Measurements from ENCODE around the gene GGT7. TPM values are rescaled to one million over a fixed set of nuclear protein-coding genes. Genes with fewer than 3 reads are reported as not detected.

The GGT7 gene
- total RNA-seq, 3 donors from 2014 or later, result 14.4 to 24.6 (median 20.3) TPM

DNA sequence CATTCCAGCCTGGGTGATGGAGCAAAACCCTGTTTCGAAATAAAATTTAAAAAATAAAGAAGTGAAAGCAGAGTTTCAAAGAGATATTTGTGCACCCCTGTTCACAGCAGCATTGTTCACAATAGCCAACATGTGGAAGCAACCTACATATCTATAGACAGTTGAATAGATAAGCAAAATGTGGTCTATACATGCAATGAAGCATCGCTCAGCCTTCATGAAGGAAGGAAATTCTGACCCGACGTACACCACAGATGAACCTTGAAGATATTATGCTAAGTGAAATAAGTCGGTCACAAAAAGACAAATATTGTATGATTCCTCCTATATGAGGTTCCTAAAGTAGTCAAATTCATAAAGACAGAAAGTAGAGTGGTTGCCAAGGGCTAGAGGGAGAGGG lies 40.7 kb downstream of the GGT7 start:
- no peak for ATAC-seq
- intact Hi-C loops (cut with DNase I, micrococcal nuclease), result no loop called here

DNA sequence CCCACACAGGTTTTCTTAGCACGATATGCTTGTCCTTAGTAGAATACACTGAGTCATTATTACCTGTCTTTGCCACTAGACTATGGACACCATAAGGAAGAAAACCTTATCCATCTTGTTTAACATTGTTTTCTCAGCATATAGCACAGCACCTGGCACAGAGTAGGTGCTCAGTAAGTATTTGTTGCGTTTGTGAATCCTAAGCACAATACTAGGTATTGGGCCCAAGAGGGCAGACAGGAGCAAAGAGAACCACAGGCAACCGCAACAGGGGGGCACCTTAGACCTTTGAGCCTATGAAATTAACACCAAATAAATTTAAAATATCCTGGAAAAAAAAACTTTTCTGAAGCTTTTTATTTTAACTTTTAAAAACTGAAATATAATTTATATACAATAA lies 43.5 kb downstream of the GGT7 start:
- Histone ChIP-seq H3K36me3 (ENCODE audit: low read depth) (no peaks in the 10 kb centered on the region), H3K4me1 (ENCODE audit: low read depth) (peaks cover 8% of the 10 kb centered on the region), H3K9me3 (no peaks in the 10 kb centered on the region), H3K4me3 (no peak overlapping the region)
- TF ChIP-seq, protein P1, sequence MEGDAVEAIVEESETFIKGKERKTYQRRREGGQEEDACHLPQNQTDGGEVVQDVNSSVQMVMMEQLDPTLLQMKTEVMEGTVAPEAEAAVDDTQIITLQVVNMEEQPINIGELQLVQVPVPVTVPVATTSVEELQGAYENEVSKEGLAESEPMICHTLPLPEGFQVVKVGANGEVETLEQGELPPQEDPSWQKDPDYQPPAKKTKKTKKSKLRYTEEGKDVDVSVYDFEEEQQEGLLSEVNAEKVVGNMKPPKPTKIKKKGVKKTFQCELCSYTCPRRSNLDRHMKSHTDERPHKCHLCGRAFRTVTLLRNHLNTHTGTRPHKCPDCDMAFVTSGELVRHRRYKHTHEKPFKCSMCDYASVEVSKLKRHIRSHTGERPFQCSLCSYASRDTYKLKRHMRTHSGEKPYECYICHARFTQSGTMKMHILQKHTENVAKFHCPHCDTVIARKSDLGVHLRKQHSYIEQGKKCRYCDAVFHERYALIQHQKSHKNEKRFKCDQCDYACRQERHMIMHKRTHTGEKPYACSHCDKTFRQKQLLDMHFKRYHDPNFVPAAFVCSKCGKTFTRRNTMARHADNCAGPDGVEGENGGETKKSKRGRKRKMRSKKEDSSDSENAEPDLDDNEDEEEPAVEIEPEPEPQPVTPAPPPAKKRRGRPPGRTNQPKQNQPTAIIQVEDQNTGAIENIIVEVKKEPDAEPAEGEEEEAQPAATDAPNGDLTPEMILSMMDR (IDR thresholded peaks at IDR 0.05), result no peak
- no peak for DNase-seq
- intact Hi-C loops (cut with DNase I, micrococcal nuclease), result no loop called here
- no peak for ATAC-seq

More for the DNA sequence above, 40.7 kb downstream of the GGT7 start:
- no peaks in the 10 kb centered on the region for H3K4me1 ChIP-seq (ENCODE audit: low read depth)
- H3K9me3 ChIP-seq, result no peaks in the 10 kb centered on the region
- no peaks in the 10 kb centered on the region for H3K36me3 ChIP-seq (ENCODE audit: low read depth)
- TF ChIP-seq, protein P1 (IDR thresholded peaks at IDR 0.05), result no peak
- no peak for DNase-seq
- H3K4me3 ChIP-seq, result no peak overlapping the region

DNA sequence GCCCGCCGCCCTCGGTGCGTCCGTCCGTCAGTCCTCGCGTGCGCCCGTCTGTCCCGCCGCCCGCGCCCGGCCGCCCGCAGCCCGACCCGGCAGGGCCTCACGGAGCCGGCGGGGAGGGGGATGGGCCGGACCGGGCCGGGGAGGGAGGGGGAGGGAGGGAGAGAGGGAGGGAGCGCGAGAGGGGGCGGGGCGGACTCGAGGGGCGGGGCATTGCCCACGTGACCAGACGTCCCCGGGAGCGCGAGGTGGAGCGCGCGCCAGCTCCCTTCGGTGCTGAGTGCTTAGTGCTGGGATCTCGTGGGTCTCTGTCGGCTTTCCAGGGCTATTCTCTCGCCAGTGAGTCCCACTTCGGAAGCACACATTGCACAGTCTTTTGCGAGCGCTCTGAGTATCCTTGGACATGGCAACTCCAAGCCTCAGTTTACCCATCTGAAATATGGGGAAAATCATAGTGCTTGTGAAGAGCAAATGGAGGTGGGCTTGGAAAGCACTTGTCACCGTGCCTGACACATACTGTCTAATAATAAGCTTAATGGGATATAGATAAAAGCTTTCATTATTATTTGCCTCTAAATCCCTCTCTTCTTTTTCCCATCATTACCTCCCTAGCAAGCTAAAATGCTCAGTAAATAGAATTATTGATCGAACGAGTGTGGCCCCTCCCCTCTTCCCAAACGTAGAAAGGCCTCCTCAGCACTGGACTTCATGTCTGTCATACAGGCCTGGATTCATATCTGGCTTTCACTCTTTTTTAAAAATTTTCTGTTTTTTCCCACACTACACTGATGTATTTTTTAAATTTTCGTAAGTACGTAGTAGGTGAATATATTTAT lies 46.9 kb downstream of the GGT7 start, which contains the start of gene NCOA6:
Gene NCOA6, minus strand, starts transcription at position 122 of the 833 bp plus-strand sequence. CDS start 43,296 bp downstream, outside the sequence.
- TF ChIP-seq, protein P1 (IDR thresholded peaks at IDR 0.05), result no peak
- H3K9me3 ChIP-seq, result no peaks in the 10 kb centered on the region
- ATAC-seq, result peak; percentile 89

DNA sequence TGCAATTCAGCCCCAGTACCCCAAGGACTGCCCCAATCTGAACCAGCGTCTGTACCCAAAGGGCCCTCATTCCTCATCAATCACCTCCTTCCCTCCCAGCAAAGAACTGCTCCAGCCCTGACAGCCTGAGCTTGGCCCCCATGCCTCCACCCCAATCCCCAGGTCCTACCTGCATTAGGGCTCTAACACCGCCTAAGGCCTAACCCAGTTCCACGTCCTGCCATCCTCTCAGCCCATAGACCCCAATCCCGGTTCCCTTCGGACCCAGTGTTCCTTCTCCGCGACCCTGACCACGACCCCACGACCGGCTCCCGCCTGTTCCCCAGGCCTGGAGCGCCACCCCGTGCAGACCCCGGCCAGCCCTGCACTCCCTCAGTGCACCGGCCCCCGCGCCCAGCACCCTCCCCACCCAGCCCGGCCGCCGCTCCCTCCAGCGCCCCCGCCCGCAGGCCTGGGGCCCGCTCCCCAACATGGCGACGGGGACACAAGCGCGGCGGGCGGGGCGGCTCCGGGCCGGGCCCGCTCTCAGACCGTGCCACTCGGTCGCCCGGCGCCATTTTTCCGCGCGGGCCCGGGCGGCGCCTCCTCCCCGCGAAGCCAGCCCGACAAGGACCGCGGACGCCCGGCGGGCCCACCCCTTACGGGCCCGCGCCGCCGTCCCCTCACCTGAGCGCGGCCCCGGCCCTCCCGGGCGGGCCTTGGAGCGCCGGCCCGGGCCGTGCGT lies 47.7 kb downstream of the GGT7 start:
- peaks cover 35% of the 10 kb centered on the region for H3K4me1 ChIP-seq (ENCODE audit: low read depth)
- ATAC-seq, result peak; percentile 78
- TF ChIP-seq, protein P1 (IDR thresholded peaks at IDR 0.05), result no peak
- H3K36me3 ChIP-seq (ENCODE audit: low read depth), result no peaks in the 10 kb centered on the region
- no peaks in the 10 kb centered on the region for H3K9me3 ChIP-seq
- peak overlapping the region; percentile 96 for H3K4me3 ChIP-seq
- DNase-seq, result peak; percentile 64 to 80 (median 75)
- intact Hi-C loops (cut with DNase I, micrococcal nuclease), result no loop called here

More for the DNA sequence above, 46.9 kb downstream of the GGT7 start, which contains the start of gene NCOA6:
- no peaks in the 10 kb centered on the region for H3K36me3 ChIP-seq (ENCODE audit: low read depth)
- intact Hi-C loops (cut with DNase I, micrococcal nuclease), result no loop called here
- H3K4me3 ChIP-seq, result peak within 1 kb of the TSS; percentile 96
- peaks cover 33% of the 10 kb centered on the region for H3K4me1 ChIP-seq (ENCODE audit: low read depth)
- DNase-seq, result peak; percentile 92 to 93 (median 93)

DNA sequence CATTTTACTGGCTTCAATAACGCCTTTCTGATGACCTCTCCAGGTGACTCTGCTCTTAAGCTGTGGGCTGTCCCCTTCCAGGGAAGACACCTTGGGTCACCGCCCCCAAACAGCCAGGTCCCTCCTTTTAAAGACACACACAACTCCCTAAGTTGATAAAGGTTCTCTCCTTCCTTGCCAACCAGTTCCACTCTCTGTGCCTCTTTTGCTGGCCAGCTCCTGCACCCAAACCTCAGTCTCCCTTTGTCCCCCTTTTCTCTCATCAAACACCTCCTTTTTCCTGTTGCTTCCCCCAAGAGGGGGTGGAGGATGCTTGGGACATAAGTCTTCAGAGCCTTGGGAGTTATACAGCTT lies 48.2 kb downstream of the GGT7 start:
- ATAC-seq (peak; percentile 91), DNase-seq (peak; percentile 80 to 94 (median 80))
- Histone ChIP-seq H3K36me3 (ENCODE audit: low read depth) (no peaks in the 10 kb centered on the region), H3K4me1 (ENCODE audit: low read depth) (peaks cover 36% of the 10 kb centered on the region), H3K9me3 (no peaks in the 10 kb centered on the region), H3K4me3 (peak overlapping the region; percentile 96)
- TF ChIP-seq, protein P1 (IDR thresholded peaks at IDR 0.05), result no peak
- intact Hi-C loops (cut with DNase I, micrococcal nuclease), result no loop called here
